GM18502 (cell line): ENCODE measurements around the gene ZDHHC5.

ENCODE experiments used
- ATAC-seq: cut with Tn5 transposase; IDR thresholded peaks from one replicate; pipeline ENCODE4 v1.9.1; 2021; ENCODE audit warnings: mild to moderate bottlenecking; ENCODE audit not compliant: unreplicated experiment, poor library complexity

ZDHHC5 gene, protein sequence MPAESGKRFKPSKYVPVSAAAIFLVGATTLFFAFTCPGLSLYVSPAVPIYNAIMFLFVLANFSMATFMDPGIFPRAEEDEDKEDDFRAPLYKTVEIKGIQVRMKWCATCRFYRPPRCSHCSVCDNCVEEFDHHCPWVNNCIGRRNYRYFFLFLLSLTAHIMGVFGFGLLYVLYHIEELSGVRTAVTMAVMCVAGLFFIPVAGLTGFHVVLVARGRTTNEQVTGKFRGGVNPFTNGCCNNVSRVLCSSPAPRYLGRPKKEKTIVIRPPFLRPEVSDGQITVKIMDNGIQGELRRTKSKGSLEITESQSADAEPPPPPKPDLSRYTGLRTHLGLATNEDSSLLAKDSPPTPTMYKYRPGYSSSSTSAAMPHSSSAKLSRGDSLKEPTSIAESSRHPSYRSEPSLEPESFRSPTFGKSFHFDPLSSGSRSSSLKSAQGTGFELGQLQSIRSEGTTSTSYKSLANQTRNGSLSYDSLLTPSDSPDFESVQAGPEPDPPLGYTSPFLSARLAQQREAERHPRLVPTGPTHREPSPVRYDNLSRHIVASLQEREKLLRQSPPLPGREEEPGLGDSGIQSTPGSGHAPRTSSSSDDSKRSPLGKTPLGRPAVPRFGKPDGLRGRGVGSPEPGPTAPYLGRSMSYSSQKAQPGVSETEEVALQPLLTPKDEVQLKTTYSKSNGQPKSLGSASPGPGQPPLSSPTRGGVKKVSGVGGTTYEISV

DNA sequence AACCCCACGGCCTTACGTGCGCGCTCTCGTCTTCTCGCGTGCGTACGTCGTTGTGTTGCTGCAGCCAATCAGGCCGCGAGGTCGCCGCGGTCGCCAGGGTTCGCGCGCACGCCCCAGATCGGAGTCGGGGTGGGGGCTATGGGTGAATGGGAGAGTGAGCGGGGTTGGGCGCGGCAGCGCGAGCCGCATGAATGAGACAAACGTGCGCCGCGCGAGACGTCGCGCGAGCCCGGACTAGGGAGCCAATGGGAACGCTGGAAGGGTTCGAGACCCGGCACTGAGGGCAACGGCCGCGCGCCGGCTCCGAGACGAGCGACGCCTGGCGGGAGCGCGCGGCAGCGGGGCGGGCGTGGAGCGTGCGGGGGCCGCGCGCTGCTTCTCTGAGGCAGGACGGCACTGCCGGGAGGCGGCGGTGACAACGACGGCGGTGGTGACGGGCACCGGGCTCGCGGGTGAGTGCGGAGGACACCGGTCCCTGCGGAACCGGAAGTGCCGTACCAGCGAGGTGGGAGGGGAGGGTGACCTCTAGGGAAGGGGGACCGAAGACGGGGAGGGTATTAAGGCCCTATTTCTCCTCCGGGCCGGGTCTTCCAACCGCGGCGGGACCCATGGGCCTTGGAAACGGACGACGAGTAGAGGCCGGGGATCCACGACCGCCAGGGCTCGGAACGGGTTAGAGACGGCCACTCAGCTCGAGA, at the start of gene ZDHHC5:
ZDHHC5 (plus strand) TSS at position 379 of the 698 bp plus-strand sequence. CDS start 4,977 bp downstream, outside the sequence.
- peak; percentile 85 for ATAC-seq

DNA sequence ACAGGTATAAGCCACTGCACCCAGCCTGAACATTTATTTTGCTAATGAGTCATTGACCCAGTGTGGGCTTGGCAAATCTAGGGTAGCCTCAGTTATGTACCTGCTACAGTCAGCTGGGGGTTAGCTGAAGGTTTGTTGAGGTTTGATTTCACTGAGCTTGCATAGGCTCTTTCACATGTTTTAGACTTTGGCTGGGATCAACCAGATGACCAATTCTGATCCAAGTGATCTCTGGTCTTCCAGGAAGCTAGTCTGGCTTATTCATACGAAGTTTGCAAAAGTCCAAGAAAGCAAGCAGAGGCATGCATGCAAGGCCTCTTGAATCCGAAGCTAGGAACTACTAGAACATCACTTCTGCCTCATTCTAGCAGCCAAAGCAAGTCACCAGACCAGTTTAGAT, 49.5 kb upstream of the ZDHHC5 start:
- no peak for ATAC-seq

DNA sequence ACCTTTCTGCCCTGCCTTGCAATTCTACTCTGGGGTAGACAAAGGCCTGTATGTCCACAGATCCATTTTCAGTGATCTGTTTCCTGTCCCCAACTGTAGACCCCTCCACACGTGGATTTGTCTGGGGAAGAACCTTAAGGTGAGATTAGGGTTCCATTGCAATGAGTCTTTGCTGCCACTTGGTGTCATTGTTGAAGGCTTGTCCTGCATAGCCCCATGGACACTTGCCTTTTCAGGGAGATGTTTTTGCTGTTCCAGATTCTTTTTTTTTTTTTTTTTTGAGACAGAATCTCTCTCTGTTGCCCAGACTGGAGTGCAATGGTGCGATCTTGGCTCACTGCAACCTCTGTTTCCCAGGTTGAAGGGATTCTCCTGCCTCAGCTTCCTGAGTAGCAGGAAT, 48.6 kb upstream of the ZDHHC5 start:
- no peak for ATAC-seq

DNA sequence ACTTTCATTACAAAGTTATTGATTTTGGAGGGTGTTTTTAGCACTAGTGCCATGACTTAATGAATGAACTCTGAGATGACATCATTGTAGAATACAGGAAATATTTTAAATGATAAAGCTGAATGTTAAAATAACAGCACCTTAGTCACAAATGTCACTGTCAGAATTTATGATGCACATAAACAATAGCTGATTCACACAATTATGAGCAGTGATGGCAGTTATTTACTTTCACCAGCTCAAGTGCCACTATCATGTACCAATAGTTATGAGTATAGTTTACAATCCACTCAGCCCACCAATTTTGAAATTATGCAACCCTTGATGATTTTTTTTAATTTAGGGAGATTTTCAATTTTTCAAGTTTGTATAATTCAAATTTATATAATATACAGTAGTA, 47.4 kb upstream of the ZDHHC5 start:
- ATAC-seq: no peak

DNA sequence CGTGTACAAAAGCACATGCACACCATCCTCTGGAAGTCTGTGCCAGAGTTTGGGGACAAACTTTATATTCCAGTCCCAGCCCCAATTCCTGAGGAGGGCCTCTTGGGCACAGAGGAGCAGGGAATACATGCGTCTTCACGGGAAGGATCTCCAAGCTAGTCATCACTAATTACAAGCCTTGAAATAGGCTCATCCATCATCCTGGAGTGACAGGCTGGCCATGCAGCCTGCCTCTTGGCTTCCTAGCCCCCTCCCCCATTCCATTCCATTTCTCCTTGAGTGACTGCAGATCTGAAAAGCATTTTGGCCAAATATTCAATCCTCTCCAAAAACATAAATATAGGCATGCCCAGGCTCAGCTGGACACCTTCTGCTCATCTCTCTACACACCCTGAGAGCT, 45.7 kb upstream of the ZDHHC5 start:
- no peak for ATAC-seq

DNA sequence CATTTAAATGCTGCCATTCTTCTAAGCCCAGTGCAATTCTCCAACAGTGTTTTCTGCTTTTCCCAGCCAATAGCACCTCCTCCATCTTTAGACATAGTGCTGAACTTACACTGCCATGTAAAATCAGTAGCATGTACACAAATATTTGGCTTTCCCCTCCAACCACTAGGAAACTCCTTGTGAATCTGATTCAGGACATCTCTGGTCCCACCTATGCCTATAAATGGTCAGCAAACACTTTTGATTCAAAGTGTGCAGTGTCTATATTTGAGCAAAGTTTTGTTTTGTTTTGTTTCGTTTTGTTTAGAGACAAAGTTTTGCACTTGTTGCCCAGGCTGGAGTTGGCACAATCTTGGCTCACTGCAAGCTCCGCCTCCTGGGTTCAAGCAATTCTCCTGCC, 43.0 kb upstream of the ZDHHC5 start:
- no peak for ATAC-seq

DNA sequence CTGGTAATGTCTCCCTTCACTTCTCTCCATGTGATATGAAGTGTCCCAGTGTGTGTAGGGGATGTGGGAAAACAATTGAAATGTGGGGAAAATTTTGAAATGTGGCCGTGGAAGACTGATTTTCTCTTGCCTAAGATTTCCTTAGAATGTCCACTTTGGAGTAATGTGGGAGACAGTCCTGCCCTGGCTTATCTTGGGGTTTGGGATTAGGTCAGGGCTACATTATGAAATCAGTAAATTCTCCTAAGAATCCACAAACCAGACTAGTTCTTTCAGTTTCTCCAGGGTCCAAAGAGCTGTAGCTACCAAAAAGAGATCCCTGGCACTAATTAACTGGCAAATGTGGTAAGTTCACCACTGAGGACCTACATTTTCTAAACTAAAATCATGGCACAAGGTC, 41.0 kb upstream of the ZDHHC5 start:
- ATAC-seq: no peak

DNA sequence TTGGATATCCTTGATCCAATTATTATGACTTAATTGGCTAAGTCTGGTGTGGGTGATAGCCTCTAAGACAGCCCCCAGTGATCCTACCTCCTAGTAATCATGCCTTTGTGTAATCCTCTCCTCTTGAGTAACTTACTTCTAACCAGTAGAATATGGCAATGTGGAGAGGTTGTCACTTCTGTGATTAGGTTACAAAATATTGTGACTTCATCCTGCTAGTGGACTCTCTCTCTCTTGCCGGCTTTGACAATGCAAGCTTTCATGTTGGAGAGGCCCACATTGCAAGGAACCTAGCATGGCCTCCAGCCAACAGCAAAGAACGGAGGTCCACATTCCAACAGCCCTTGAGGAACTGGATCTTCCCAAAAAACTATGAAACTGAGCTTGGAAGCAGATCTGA, 37.7 kb upstream of the ZDHHC5 start:
- no peak for ATAC-seq

DNA sequence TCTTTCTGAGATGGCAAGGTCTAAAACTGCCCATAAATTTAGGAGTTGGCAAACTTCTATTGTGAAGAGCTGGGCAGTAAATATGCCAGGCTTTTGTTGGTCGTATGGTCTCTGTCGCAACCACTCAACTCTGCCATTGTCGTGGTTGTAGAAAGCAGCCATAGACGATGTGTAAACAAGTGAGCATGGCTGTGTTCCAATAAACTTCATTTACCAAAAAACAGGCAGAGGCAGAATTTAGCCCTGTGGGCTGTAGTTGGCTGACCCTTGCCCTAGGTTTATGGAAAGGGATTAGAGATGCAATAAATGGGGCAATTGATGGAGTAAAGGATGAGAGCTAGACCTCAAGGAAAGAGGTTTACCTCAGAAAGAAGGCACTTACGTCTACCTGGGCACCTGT, 35.8 kb upstream of the ZDHHC5 start:
- ATAC-seq: no peak

DNA sequence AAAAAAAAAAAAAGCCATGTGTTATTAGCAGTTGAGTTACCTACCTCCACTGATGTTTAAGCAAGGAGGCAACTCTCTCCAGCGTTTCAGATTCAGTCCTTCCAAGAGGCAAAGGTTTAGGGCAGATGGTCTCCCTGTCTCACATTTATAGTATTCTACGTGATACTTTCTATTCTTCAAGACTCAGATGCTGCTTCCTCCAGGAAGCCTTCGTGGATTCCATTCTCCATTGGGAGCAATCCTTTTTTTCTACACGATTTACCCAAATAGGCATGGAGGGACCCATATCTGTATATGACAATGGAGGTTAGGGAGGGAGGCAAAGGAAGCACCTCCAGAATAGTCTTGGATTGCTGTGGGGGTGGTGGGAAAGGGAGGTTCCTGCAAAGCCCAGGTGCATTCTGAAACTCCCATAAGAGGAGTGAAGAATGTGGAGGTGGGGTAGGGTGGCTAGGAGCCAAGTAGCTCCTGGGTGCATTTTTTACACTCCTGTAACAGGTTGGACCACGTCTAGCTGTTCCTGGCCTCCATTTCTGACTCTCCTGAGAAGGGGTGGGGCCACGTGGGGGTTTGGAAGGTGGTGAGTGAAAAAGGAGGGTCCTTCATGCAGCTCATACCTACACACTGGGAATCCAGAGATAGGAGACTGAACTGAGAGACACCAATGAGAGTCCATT, 34.4 kb upstream of the ZDHHC5 start:
- no peak for ATAC-seq

DNA sequence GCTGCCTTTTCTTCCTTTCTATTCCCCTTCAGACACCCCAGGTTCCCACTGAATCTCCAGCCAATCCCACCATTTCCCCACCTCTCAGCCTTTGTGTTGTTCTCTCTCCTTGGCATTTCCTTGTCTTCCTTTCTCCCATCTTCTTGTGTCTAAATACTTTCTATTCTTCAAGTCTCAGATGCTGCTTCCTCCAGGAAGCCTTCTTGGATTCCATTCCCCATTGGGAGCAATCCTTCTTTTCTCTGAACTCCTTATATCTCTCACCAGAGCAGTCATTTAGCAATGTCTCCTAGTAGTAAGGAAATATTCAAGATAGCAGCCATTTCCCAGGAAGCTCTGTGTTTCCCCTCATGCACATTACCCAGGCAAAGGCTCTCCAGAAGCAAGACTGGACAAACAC, 33.6 kb upstream of the ZDHHC5 start:
- ATAC-seq: no peak

DNA sequence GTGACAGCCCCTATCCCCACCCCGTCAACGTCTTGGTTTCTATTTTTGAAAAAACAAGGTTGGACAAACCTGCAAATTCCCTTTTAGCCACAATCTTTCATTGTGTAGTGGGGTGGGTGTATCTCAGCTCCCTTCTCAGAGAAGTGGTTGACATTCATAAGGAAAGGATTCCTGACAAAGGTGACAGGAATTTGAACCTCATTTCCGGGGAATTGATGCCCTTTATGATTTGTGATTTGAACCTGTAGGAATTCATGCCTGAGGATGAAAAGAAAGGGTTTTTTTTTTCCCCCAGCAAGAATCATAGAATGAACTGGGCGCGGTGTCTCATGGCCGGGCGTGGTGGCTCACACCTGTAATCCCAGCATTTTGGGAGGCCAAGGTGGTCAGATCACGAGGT, 32.7 kb upstream of the ZDHHC5 start:
- no peak for ATAC-seq

DNA sequence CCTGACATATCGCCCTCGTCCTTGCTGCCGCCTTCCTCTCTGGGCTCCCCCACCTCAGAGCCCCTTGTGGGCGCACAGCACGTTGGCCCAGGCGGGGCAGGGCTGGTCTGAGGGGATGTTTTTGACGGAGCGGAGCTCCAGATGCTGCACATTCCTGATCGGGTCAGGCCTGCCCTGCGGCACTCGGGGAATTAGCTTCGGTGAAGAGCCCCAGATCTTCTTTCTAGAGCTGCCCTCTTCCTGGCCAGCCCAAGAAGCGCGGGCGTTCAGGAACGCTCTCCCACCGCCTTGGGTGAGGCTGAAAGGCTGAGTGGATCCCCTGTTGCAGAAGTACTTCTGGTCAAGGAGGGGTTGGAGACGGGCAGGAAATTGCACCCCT, 30.3 kb upstream of the ZDHHC5 start:
- peak; percentile 3 for ATAC-seq

DNA sequence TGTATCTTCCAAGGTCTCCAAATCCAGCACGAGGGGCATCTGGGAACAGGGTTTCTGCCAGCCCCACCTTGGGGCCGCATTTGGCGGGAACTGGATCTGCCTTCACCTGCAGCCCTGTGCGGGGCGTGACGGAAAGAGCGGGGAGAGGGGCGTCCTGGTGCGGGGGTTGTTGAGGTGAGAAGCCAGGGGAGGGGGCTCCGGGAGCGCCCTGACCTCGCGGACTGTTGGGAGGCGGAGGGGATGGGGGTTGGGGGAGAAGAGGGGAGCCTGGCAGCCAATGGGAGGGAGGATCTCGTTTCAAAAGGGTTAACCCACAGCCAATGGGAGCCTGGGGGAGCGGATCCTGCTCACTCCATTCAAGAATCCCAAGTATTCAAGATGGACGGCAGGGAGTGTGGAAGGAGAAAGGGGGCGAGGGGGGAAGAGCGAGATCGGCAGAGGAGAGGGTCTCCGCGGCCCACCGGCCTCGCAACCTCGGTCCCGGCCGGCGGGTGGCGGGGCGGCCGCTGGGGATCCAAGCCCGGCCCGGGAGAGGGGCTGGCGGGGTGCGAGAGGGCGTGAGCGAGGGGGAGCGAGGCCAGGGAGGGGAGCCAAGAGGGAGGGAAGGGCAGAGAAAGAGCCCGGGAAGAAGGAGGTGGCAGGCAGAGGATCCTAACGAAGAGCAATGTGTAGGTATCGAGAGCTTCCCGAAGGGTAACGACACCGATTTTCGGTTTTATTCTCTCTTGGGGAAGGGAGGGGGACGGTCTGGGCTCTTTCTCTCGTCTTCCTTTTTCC, 29.7 kb upstream of the ZDHHC5 start:
- ATAC-seq: peak; percentile 66

DNA sequence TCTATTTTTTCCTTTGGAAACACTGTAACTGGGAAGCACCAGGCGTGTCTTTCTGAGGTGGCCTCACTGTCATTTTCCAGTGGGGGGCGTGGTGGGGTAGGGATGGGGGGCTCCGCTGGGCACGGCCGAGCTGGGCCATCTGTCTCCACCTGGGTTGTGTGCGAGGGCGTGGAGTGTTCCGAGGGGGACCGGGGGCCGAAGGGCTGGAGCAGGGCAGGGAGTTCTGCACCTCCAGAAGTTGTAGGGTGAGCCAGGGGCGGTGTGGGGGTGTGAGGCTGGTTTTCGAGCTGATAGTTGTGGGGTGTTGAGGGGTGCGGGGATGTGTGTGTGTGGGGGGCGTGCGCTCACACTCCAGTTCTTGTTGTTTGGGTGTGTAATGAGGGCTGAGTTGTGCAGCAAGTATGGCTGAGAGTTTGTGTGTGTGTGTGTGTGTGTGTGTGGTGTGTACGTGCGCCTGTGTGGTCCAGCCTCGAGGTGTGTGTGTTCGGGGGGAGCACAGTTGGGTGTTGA, 29.0 kb upstream of the ZDHHC5 start:
- no peak for ATAC-seq

DNA sequence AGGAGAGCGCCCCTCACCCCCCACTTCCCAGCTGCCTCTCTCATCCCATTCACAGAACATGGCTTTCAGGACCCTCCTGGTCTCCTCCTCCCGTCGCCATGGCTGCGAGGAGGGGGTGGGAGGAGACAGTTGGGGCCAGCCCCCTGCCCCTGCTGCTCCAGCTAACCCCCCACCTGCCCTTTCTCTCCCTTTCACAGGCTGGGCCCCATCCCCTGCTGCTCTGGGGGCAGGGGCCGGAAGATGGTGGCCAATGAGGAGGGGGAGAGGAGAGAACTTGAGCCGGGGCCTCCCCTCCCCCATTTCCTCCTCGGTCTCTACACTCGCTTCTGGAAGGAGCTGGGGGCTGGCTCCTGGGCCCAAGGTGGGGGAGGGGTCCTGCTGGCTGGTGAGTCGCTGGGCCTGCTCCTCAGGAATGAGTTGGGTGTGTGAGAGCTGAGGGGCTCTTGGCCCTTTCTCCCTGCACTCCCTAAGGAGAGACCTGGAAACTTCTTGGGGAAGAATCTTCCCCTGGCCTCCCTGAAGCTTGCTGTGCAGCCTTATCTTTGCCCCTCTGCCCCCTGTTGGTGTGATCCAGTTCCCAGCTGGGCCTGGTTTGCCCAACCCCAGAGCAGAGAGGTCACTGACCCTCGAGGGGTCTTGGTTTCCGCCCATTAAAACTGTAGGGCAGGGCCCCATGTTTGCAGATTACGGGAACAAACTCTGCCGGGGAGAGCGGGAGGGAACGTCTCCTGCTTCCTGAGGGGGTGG, 28.4 kb upstream of the ZDHHC5 start:
- ATAC-seq: no peak

DNA sequence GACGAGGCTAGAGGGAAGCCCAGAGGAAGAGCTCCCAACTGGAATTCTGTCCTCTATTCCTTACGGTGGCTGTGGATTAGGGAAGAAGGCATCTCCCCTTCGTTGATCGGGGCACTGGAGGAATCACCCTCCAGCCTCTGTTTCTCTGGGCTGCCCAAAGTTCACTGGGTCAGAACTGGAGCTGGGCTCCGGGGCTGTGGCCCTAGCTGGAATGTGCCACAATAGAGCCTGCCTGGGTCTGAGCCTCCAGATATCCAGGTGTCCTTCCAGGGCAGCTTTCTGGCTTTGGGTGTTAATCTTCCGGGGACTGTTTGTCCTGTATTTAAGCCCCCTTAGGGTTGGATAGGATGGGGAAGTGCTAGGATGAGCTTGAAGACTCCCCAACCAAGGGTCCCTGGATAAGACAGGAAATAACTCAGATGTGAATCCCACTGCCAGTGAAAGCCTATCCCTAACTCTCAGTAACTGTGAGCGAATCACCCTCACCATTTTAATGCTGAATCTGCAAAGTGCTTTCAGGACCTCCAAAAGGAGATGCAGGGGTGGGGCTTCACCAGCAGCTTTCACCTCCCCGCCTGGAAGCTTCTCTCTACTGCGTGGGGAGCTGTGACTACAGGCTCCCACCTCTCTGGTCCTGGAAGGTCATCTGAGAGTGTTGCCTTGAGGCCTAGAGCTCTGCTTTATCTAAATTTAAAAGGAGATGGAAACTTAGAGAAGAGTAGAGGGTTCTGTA, 27.7 kb upstream of the ZDHHC5 start:
- no peak for ATAC-seq

DNA sequence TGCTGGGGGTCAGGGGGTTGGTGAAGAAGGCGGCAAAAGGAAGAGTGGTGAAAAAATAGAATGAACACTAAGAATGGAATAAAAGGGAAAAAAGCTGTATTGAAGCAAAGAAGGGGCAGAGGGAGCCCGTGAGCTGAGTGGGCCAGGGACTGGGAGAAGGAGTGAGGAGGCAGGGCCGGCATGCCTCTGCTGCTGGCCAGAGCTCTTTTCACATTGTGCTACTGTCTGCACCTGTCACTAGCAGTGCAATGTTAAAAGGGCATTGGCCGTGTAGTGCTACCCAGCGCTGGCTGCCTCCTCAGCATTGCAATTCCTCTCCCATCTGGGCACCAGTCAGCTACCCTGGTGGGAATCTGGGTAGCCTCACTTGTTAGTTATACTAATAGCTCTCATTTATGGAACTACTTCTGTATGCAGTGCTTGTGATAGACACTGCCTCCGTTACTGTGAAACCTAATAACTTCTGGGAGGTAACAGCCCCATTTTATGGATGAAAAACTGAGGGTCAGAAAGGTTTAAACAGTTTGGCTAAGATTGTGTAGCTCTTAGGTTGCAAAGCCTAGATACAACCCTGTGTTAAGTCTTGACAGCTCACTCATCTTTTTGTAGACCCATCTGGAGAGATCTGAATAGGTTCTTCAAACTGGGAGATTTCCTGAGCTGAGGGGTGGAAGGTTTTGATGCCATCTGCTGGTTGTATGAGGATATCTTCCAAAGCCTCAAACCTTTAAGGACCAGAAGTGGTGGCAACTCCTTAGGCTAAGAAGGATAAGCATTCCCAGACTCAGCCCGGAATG, 26.7 kb upstream of the ZDHHC5 start:
- no peak for ATAC-seq
